ENCODE measurements around the gene EXD1. TPM values are rescaled to one million over a fixed set of nuclear protein-coding genes. Genes with fewer than 3 reads are reported as not detected.

EXD1 gene
- total RNA-seq, 1 experiment from 2014 or later: not detected

Other genes with a start within 250 kb of the EXD1 start
- 20.3 and 31.4 TPM in 2 replicates for gene INO80, start 114.5 kb downstream of the EXD1 start, total RNA-seq (2014; rRNA removed; shearing (Covaris generic); ENCODE audit: low replicate concordance)
- 97.6 and 104 TPM in 2 replicates for gene CHP1, start 511 bp upstream of the EXD1 start, total RNA-seq (2014; rRNA removed; shearing (Covaris generic); ENCODE audit: low replicate concordance)
- gene OIP5, start 101.8 kb upstream of the EXD1 start, total RNA-seq (2014; rRNA removed; shearing (Covaris generic); ENCODE audit: low replicate concordance): 7.7 and 13.1 TPM in 2 replicates
- gene NUSAP1, start 102.1 kb upstream of the EXD1 start, total RNA-seq (2014; rRNA removed; shearing (Covaris generic); ENCODE audit: low replicate concordance): 115 and 213 TPM in 2 replicates
- 22.6 and 24.7 TPM in 2 replicates for gene NDUFAF1, start 171.7 kb upstream of the EXD1 start, total RNA-seq (2014; rRNA removed; shearing (Covaris generic); ENCODE audit: low replicate concordance)
- 25.7 and 33.5 TPM in 2 replicates for gene RTF1, start 186.3 kb upstream of the EXD1 start, total RNA-seq (2014; rRNA removed; shearing (Covaris generic); ENCODE audit: low replicate concordance)

Data from Karpas-422 (cell line).